ENCODE measurements around the gene GBX2. TPM values are rescaled to one million over a fixed set of nuclear protein-coding genes. Genes with fewer than 3 reads are reported as not detected.

Gene GBX2
- total RNA-seq, 2 experiments from 2014 or later = not detected

- ChIA-PET CTCF (no interaction called here), POLR2A (no interaction called here)
- Mint-ChIP-seq H3K27ac (no peak overlapping the region), H3K4me1 (ENCODE audit: low read depth) (no peaks in the 10 kb centered on the region), H3K4me3 (no peak overlapping the region), H3K9me3 (no peaks in the 10 kb centered on the region), H3K27me3 (peaks cover 13% of the 10 kb centered on the region), H3K36me3 (ENCODE audit: low read depth) (no peaks in the 10 kb centered on the region)
- Histone ChIP-seq H3K36me3 (ENCODE audit: insufficient read depth, low read length) (no peaks in the 10 kb centered on the region), H3K27ac (ENCODE audit: low read depth in 1 of 2, low read length in 2 of 2) (no peak overlapping the region), H3K4me1 (ENCODE audit: insufficient read depth, low read length) (no peaks in the 10 kb centered on the region), H3K4me3 (ENCODE audit: low read length) (no peak overlapping the region), H3K9me3 (ENCODE audit: control insufficient read depth in 1 of 2, insufficient read depth in 1 of 2, low read length in 2 of 2) (peaks cover 0 to 5% of the 10 kb centered on the region in 2 experiments), H3K27me3 (ENCODE audit: control insufficient read depth in 1 of 2, insufficient read depth in 2 of 2, low read length in 2 of 2) (no peaks in the 10 kb centered on the region)
- no peak for ATAC-seq (ENCODE audit: poor library complexity)
- DNase-seq = no peak
- intact Hi-C loops (cut with DNase I, micrococcal nuclease) = no loop called here
- no peak for TF ChIP-seq CTCF (IDR thresholded peaks at IDR 0.05)
These were observed 42.6 kb downstream of the GBX2 start for GRCh38 chr2:236125541-236125940.

DNA sequence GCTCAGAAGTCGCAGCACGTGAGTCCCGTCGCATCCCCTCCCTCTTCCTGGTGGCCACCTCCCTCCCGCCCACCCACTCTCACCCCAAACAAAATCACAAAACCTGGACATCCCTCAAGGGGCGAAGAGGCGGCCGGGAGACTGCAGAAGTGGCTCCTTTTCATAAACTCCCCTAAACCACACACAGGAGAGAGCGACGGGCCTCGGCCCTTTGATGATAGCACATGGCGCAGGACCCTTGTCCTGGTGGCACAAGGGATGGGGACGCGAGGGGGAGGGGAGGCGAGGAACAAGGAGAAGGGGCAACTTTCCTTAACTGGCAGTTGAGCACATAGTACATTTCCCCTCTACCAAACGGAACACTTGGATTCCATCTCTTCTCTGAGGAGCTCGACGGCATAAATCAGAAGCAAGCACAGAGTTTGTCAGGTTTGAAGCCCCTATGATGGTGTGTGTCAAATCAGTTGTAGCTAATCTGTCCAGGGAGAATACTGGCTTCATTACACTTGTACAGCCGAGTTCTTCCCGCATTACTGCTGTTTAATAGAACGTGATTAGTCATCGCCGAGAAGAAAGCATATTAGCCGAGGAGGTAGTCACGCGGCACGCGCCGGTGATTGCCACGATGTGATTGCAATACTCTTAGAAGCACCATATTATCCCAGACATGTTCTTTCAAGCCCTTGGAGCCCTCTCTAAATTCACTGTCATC is 43.8 kb downstream of the GBX2 start:
- CTCF ChIA-PET = no interaction called here
- no peak overlapping the region for H3K4me3 Mint-ChIP-seq
- no peaks in the 10 kb centered on the region for H3K9me3 Mint-ChIP-seq
- no peak for DNase-seq
- no peak for TF ChIP-seq CTCF (IDR thresholded peaks at IDR 0.05)
- H3K36me3 ChIP-seq (ENCODE audit: insufficient read depth, low read length) = no peaks in the 10 kb centered on the region
- H3K4me1 ChIP-seq (ENCODE audit: insufficient read depth, low read length) = no peaks in the 10 kb centered on the region
- ATAC-seq (ENCODE audit: poor library complexity) = no peak
- H3K4me1 Mint-ChIP-seq (ENCODE audit: low read depth) = no peaks in the 10 kb centered on the region
- H3K4me3 ChIP-seq (ENCODE audit: low read length) = no peak overlapping the region
- no peaks in the 10 kb centered on the region for H3K36me3 Mint-ChIP-seq (ENCODE audit: low read depth)
- intact Hi-C loops (cut with DNase I, micrococcal nuclease) = no loop called here
- peaks cover 0 to 5% of the 10 kb centered on the region in 2 experiments for H3K9me3 ChIP-seq (ENCODE audit: control insufficient read depth in 1 of 2, insufficient read depth in 1 of 2, low read length in 2 of 2)
- H3K27me3 Mint-ChIP-seq = peaks cover 23% of the 10 kb centered on the region
- POLR2A ChIA-PET = no interaction called here
- H3K27ac ChIP-seq (ENCODE audit: low read depth in 1 of 2, low read length in 2 of 2) = no peak overlapping the region
- H3K27me3 ChIP-seq (ENCODE audit: control insufficient read depth in 1 of 2, insufficient read depth in 2 of 2, low read length in 2 of 2) = peaks cover 2 to 3% of the 10 kb centered on the region in 2 experiments
- no peak overlapping the region for H3K27ac Mint-ChIP-seq

- Histone ChIP-seq H3K27me3 (ENCODE audit: control insufficient read depth in 1 of 2, insufficient read depth in 2 of 2, low read length in 2 of 2) (peaks cover 3 to 6% of the 10 kb centered on the region in 2 experiments), H3K36me3 (ENCODE audit: insufficient read depth, low read length) (no peaks in the 10 kb centered on the region), H3K4me1 (ENCODE audit: insufficient read depth, low read length) (no peaks in the 10 kb centered on the region), H3K27ac (ENCODE audit: low read depth in 1 of 2, low read length in 2 of 2) (no peak overlapping the region), H3K9me3 (ENCODE audit: control insufficient read depth in 1 of 2, insufficient read depth in 1 of 2, low read length in 2 of 2) (peaks cover 0 to 5% of the 10 kb centered on the region in 2 experiments), H3K4me3 (ENCODE audit: low read length) (no peak overlapping the region)
- ChIA-PET POLR2A (no interaction called here), CTCF (no interaction called here)
- ATAC-seq (ENCODE audit: poor library complexity) = no peak
- H3K27me3 Mint-ChIP-seq = peaks cover 29% of the 10 kb centered on the region
- intact Hi-C loops (cut with DNase I, micrococcal nuclease) = no loop called here
- H3K27ac Mint-ChIP-seq = no peak overlapping the region
- no peaks in the 10 kb centered on the region for H3K36me3 Mint-ChIP-seq (ENCODE audit: low read depth)
- no peak for TF ChIP-seq CTCF (IDR thresholded peaks at IDR 0.05)
- H3K4me1 Mint-ChIP-seq (ENCODE audit: low read depth) = no peaks in the 10 kb centered on the region
- H3K9me3 Mint-ChIP-seq = no peaks in the 10 kb centered on the region
- no peak for DNase-seq
- H3K4me3 Mint-ChIP-seq = no peak overlapping the region
These were observed 44.5 kb downstream of the GBX2 start for GRCh38 chr2:236123716-236124115.
